GM12891 (cell line): ENCODE measurements around the gene ACSM2B.
"Not testable (repeated sequence)": the region's sequence is repeated elsewhere in the genome, so short reads cannot be mapped to it uniquely, and the experiment has no call there.

ENCODE experiments used
- POU2F2 ChIP-seq: IDR thresholded peaks from 2 replicates; pipeline ENCODE4 v1.6.1; 2011; ENCODE audit warnings: low read depth, mild to moderate bottlenecking, control low read depth, low read length, moderate library complexity
- TAF1 ChIP-seq: IDR thresholded peaks from 2 replicates; pipeline ENCODE4 v1.6.1; 2011; ENCODE audit warnings: low read depth, low read length, control low read depth

DNA sequence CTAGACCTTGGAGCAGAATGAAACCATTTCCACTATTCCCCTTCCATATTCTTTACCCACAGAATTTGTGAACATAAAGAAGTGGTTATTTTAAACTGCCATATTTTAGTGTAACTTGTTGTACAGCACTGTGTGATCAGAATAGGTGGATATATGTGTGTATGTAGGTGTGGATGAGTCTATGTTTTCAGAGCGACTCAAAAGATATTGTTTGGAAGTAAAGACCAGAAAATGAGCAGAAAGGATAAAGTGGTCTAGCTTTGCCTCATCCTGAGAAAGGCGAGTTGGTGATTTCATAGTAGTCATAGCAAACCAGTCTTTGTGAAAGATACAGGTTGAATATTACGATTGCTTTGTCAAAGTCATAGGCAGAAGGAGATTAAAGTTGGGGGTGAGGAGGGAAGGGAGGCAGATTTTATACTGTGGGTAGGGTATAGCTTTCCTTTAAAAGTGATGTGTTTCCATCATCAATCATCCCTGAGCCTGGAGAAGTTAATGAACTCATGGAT, 43.8 kb downstream of the ACSM2B start:
- TF ChIP-seq TAF1, POU2F2: not testable (repeated sequence)
